ENCODE measurements around the gene HCST.
"Not testable (repeated sequence)": the region's sequence is repeated elsewhere in the genome, so short reads cannot be mapped to it uniquely, and the experiment has no call there.

HCST gene

GRCh38 chr19:35879770-35880317 is 22.5 kb upstream of the HCST start:
- peak; percentile 46 for DNase-seq (ENCODE audit: low spot score)

GRCh38 chr19:35882114-35882832 is 20.1 kb upstream of the HCST start:
- DNase-seq (ENCODE audit: low spot score), result peak; percentile 90

- DNase-seq (ENCODE audit: low spot score), result peak; percentile 38
These were observed 18.4 kb upstream of the HCST start for GRCh38 chr19:35883882-35884281.

- no peak for DNase-seq (ENCODE audit: low spot score)
These were observed 17.0 kb upstream of the HCST start for GRCh38 chr19:35885225-35885738.

GRCh38 chr19:35885904-35886303 is 16.4 kb upstream of the HCST start:
- DNase-seq (ENCODE audit: low spot score), result no peak

- DNase-seq (ENCODE audit: low spot score), result no peak
These were observed 15.1 kb upstream of the HCST start for GRCh38 chr19:35887197-35887596.

GRCh38 chr19:35888398-35888797 is 13.9 kb upstream of the HCST start:
- no peak for DNase-seq (ENCODE audit: low spot score)

GRCh38 chr19:35889370-35890112 is 12.8 kb upstream of the HCST start:
- DNase-seq (ENCODE audit: low spot score), result no peak

- no peak for DNase-seq (ENCODE audit: low spot score)
These were observed 12.1 kb upstream of the HCST start for GRCh38 chr19:35890113-35890650.

- not testable (repeated sequence) for DNase-seq (ENCODE audit: low spot score)
These were observed 10.5 kb upstream of the HCST start for GRCh38 chr19:35891819-35892218.

- DNase-seq (ENCODE audit: low spot score), result no peak
These were observed 8.0 kb upstream of the HCST start for GRCh38 chr19:35894342-35894741.

- no peak for DNase-seq (ENCODE audit: low spot score)
These were observed 6.3 kb upstream of the HCST start for GRCh38 chr19:35895911-35896642.

GRCh38 chr19:35896643-35897040 is 5.7 kb upstream of the HCST start:
- DNase-seq (ENCODE audit: low spot score), result no peak

GRCh38 chr19:35897706-35898451 is 4.5 kb upstream of the HCST start:
- no peak for DNase-seq (ENCODE audit: low spot score)

- no peak for DNase-seq (ENCODE audit: low spot score)
These were observed 3.9 kb upstream of the HCST start for GRCh38 chr19:35898499-35898809.

- peak; percentile 94 for DNase-seq (ENCODE audit: low spot score)
These were observed 2.6 kb upstream of the HCST start for GRCh38 chr19:35899547-35900214.

- DNase-seq (ENCODE audit: low spot score), result no peak
These were observed 1.2 kb upstream of the HCST start for GRCh38 chr19:35901055-35901644.

- DNase-seq (ENCODE audit: low spot score), result no peak
These were observed 644 bp downstream of the HCST start for GRCh38 chr19:35902870-35903475.

- peak; percentile 93 for DNase-seq (ENCODE audit: low spot score)
These were observed 1.3 kb downstream of the HCST start for GRCh38 chr19:35903550-35904179.

Data from NAMALWA (cell line).